Breast epithelium (tissue), 3 donors: ENCODE measurements around the gene DIP2A.

Source experiments
- CTCF ChIP-seq, 3 donors: fragments of 450-650 bp; IDR thresholded peaks; one replicate each; pipeline ENCODE4 v1.5.1; 2016 to 2017; ENCODE audit warnings: antibody characterized with exemption in 3 of 3, mild to moderate bottlenecking in 3 of 3, moderate library complexity in 3 of 3
- POLR2AphosphoS5 ChIP-seq, 3 donors: sonication (generic); formaldehyde crosslinking; IDR thresholded peaks; one replicate each; pipeline ENCODE4 v1.6.1; 2017; ENCODE audit warnings: antibody characterized with exemption in 3 of 3

- TF ChIP-seq CTCF (IDR thresholded peaks at IDR 0.05) (no peak), POLR2AphosphoS5 (IDR thresholded peaks at IDR 0.05) (no peak)
Observed at GRCh38 chr21:46507562-46507961, 48.9 kb downstream of the DIP2A start.
